NCI-H2227 (cell line): ENCODE results near the gene MAGI2.
"Not testable (repeated sequence)": the region's sequence is repeated elsewhere in the genome, so short reads cannot be mapped to it uniquely, and the experiment has no call there.

Experiments used
- DNase-seq: peaks from one replicate; lab custom pipeline; 2025; ENCODE audit not compliant: unreplicated experiment; lab: John Stamatoyannopoulos, UW

The MAGI2 gene

DNA sequence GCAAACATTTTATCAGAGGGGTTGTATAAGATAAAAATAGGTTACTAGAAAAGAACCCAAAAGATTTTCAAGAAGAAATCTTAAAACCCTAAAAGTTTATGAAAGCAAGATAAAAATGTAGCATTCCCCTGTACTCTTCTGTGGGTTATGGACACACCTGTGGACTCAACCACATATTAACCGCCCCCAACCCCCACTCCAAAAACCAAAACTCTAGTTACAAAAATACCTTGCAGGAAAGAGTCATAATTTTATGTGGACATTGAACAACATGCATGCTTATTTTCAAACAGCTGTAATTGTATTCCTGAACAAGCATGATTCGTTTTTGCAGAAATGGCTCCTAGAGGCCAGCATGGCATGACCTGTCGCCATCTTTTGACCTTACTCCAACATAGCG, 1188.0 kb downstream of the MAGI2 start:
- no peak for DNase-seq

DNA sequence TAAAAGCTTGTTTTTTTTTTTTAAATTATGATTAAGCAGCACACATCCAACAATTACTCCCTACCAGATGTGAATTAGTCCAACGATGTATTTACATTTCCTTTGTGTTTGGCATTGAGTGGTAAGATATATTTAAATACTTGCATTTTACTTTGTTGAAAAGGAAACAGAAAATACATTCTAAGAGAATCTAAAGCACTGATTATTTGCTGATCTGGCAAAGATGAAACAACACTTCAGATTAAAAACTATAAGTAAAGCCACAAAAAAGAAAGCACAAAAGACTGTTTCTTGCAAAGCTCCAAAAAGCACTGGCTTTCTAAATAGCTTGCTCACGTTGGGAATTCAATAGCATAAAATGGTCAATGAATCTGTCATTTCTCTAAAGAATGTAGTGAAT, 1188.4 kb downstream of the MAGI2 start:
- no peak for DNase-seq

- no peak for DNase-seq
Measured at GRCh38 chr7:78264105-78264504, 1189.4 kb downstream of the MAGI2 start.

GRCh38 chr7:78261739-78262138, 1191.7 kb downstream of the MAGI2 start:
- no peak for DNase-seq

DNA sequence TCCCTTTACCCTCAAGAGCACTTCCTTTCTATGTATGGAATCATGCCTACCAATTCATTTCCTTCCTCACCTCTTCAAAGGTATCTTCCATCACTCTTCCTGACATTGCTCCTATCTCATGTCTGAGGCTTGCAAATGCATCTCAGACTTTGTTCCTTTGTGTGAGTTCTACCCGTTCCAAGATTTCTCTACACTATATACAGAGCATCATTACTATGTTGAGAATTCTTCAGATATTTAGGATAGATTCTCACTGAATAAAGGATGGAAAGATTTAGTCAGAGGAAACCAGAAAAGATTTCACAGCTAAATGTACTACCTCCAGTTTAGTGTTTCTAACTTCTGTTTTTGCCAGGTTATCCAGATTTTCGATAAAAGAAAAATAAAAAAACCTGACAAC, 1192.2 kb downstream of the MAGI2 start:
- DNase-seq = no peak

GRCh38 chr7:78260826-78261225, 1192.6 kb downstream of the MAGI2 start:
- no peak for DNase-seq

DNA sequence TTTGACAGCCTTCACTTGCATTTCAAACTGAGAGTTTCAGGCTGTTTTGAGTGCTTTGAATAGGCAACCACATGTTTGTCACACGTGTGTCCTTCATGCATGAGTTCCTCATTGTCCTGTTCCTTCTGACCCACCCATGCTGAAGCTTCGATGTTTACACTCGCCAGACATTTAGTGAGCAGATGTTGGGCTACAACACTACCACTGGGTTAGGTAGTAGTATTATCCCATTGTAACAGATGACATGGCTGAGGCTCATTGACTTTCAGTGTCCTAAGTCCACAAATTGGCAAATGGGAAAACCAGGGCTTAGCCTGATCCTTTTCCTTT, 1198.8 kb downstream of the MAGI2 start:
- DNase-seq = no peak

GRCh38 chr7:78253850-78254725, 1199.4 kb downstream of the MAGI2 start:
- DNase-seq = no peak

DNA sequence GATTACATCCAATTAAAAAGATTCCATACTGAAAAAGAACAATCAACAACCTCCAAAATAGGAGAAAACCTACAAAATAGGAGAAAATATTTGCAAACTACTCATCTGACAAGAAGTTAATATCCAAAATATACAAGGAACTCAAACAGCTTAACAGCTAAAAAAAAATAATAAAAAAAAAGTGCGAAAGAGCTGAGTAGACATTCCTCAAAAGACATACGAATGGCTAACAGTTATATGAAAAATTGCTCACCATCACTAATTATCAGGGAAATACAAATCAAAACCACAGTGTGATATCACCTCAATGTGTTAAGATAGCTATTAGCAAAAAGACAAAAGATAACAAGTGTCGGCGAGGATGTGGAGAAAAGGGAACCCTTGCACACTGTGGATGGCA, 1204.6 kb downstream of the MAGI2 start:
- DNase-seq = no peak

- DNase-seq = no peak
Measured at GRCh38 chr7:78247910-78248689, 1205.4 kb downstream of the MAGI2 start.

GRCh38 chr7:78240179-78240578, 1213.3 kb downstream of the MAGI2 start:
- not testable (repeated sequence) for DNase-seq

GRCh38 chr7:78234634-78235033, 1218.8 kb downstream of the MAGI2 start:
- DNase-seq = no peak

GRCh38 chr7:78232806-78233205, 1220.7 kb downstream of the MAGI2 start:
- DNase-seq = no peak

DNA sequence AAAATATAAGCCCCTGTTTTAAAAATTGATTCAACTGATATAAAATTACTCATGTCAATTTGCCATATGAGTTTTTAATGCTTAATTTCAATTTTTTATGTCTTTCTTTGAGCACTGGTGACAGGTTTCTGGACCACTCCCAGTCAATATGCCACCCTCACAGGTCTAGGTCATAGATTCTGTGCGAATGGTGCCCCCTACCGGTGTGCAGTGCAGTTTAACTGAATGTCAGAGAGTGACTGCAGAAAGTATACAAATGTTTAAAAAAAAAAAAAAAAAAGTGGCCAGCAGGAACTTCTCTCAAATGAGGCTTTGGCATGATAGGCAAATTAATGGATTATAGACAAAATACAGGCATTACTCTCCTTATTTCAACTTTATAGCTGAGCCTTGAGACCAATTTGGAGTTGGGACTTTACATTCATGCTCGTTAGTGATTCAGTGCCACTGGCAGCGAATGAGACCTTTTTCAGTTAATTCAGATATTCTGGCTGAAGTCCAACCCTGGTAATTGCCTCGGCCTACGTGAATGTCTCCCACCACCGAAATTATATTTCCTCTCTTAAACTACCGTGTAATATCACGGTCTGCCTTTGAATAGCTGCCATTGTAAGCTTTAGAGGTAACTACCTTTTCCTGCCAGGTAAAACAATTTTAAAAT, 1227.3 kb downstream of the MAGI2 start:
- DNase-seq = peak; percentile 80

DNA sequence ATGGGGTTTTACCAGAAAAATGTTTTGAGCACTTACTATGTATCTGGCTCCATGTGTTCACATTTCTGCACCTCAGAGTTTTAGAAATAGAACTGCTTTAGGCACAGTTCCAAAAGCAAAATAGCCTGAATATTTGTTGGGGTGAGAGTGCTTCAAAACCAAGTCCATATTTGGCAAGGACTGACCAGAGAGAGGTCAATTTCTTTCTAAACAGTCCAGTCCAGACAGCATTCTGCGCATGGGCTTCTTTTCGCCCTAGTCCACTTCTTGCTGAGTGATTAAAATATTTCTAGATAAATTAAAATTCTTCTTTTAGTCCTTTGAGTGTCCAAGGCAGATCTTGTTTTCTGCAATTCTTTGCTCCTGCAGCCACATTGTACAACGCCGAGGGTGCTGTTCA, 1227.9 kb downstream of the MAGI2 start:
- no peak for DNase-seq

DNA sequence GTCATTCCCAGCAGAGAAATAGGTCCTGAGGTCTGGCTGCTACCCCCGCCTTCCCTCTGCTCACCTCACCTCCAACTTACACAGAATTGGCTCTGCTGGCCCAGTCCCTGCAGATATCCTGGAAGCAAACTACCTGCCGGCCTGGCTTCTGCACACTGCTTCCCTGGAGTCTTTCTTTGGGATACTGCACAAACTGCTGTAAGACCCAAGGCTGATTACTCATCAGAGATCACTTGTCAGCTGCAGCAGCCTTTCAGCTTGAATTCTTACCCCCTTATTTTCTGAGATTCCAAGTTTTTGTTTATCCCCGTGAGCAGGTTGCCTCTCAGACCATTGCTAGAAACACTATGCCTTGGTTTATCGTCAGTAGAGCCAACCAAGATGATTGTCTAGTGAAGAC, 1228.5 kb downstream of the MAGI2 start:
- DNase-seq = no peak

GRCh38 chr7:78223598-78223997, 1229.9 kb downstream of the MAGI2 start:
- DNase-seq = no peak

DNA sequence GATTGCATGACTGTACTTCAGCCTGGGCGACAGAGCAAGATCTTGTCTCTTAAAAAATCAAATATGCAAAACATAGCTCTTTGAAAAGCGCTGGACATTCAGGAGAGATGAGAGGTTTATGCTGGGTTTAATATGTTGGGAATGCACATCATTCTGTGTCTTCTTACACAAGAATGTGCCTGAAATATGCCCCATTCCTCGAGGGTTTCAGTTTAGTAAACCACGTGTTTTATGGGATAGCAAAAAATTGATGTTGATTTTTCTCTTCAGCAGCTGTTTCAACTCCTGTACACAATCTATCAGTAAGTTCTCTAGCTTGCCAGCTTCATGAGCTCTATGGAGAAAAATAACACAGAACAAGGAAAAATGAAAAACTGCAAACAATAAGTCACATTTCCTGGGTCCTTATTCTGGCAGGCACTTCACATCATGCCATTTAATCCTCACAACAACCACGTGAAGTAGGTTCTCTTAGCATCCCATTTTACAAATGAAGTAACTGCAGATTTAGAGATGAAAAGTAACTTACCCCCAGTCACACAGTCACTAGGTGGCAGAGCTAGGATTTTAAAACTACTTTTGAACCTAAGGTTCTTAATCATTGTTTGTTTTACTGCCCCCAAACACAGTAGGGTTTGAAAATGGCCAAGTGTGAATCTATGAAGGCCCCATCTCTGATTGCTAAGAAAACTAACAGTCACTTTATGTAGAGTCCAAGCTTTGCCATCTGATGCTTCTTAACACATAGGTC, 1231.3 kb downstream of the MAGI2 start:
- DNase-seq = no peak

DNA sequence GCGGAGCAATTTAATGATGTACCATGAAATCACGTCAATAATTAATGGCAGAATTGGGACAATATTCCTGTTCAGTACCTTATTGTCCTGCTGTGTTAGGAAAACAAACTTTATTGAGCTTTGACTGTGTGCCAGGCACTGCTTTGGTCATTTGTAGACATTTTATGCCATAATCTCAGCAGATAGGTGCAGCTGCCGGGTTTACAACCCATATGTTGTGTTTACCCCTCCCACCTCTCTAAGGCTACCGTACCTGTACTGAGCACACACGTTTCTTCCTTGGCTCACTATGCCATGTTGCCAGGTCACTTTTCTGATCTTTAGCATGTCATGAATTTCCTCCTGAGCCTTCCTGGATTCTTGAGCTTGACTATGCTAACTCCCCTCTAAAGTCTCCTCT, 1232.7 kb downstream of the MAGI2 start:
- no peak for DNase-seq

GRCh38 chr7:78218876-78219275, 1234.6 kb downstream of the MAGI2 start:
- no peak for DNase-seq

GRCh38 chr7:78218051-78218450, 1235.4 kb downstream of the MAGI2 start:
- no peak for DNase-seq
